DOHH2 (cell line): ENCODE results near the gene NABP1.

Experiments used
- H3F3A ChIP-seq: fragments of 200-600 bp; sonication (generic), shearing (Covaris generic); 2 replicates; pipeline ENCODE4 v1.6.0; 2016; ENCODE audit warnings: antibody characterized with exemption, mild to moderate bottlenecking; ENCODE audit not compliant: control insufficient read depth, insufficient read depth
- H3K27ac ChIP-seq: fragments of 200-600 bp; sonication (generic); 2 replicates; pipeline ENCODE4 v1.5.1; 2014; ENCODE audit warnings: low read depth, mild to moderate bottlenecking, low read length, moderate library complexity
- H3K27me3 ChIP-seq: fragments of 200-600 bp; sonication (generic); 2 replicates; pipeline ENCODE4 v1.6.1; 2014; ENCODE audit warnings: mild to moderate bottlenecking, low read length, mixed read lengths; ENCODE audit not compliant: control insufficient read depth
- H3K36me3 ChIP-seq: fragments of 200-600 bp; sonication (generic); 2 replicates; pipeline ENCODE4 v1.6.1; 2014; ENCODE audit warnings: mild to moderate bottlenecking, low read length, moderate library complexity, mixed read lengths; ENCODE audit not compliant: control insufficient read depth
- H3K4me1 ChIP-seq: fragments of 200-600 bp; sonication (generic); 2 replicates; pipeline ENCODE4 v1.6.1; 2014; ENCODE audit warnings: mild to moderate bottlenecking, low read length, mixed read lengths; ENCODE audit not compliant: control insufficient read depth
- H3K4me2 ChIP-seq: fragments of 200-600 bp; sonication (generic); 2 replicates; pipeline ENCODE4 v1.6.0; 2014; ENCODE audit warnings: mild to moderate bottlenecking, low read length, moderate library complexity
- H3K4me3 ChIP-seq: fragments of 200-600 bp; sonication (generic); 2 replicates; pipeline ENCODE4 v1.5.1; 2014; ENCODE audit warnings: mild to moderate bottlenecking, low read length, mixed read lengths
- H3K79me2 ChIP-seq: fragments of 200-600 bp; sonication (generic); 2 replicates; pipeline ENCODE4 v1.6.1; 2014; ENCODE audit warnings: mild to moderate bottlenecking, low read length, mixed read lengths; ENCODE audit not compliant: control insufficient read depth
- H3K9me2 ChIP-seq: fragments of 200-600 bp; sonication (generic); replicated peaks from 2 replicates; pipeline ENCODE4 v1.6.1; 2014; ENCODE audit warnings: mild to moderate bottlenecking, low read length, mixed read lengths; ENCODE audit not compliant: control insufficient read depth
- H3K9me3 ChIP-seq: fragments of 200-600 bp; sonication (generic); 2 replicates; pipeline ENCODE4 v1.6.1; 2014; ENCODE audit warnings: antibody characterized with exemption, low read length, mixed read lengths; ENCODE audit not compliant: control insufficient read depth, insufficient read depth
- H4K20me1 ChIP-seq: fragments of 200-600 bp; sonication (generic); 2 replicates; pipeline ENCODE4 v1.6.0; 2014; ENCODE audit warnings: low read depth, mild to moderate bottlenecking, antibody characterized with exemption, low read length, moderate library complexity; ENCODE audit not compliant: control insufficient read depth, insufficient read depth
- CTCF ChIP-seq: fragments of 200-600 bp; sonication (generic); IDR thresholded peaks from one replicate; pipeline ENCODE4 v1.5.1; 2014; ENCODE audit warnings: antibody characterized with exemption, mild to moderate bottlenecking, low read depth, low read length; ENCODE audit not compliant: poor library complexity, severe bottlenecking
- EZH2phosphoT487 ChIP-seq: fragments of 200-600 bp; sonication (generic); IDR thresholded peaks from 2 replicates; pipeline ENCODE4 v1.6.1; 2017; ENCODE audit warnings: borderline replicate concordance, mild to moderate bottlenecking, antibody characterized with exemption, low read length, moderate library complexity, mixed read lengths

NABP1 gene

GRCh38 chr2:191660575-191660974, 17.4 kb upstream of the NABP1 start:
- H3K36me3 ChIP-seq: no peaks in the 10 kb centered on the region
- no peaks in the 10 kb centered on the region for H3K9me3 ChIP-seq
- no peaks in the 10 kb centered on the region for H3K9me2 ChIP-seq
- no peaks in the 10 kb centered on the region for H4K20me1 ChIP-seq
- no peak for TF ChIP-seq CTCF
- no peak for TF ChIP-seq EZH2phosphoT487
- H3K4me1 ChIP-seq: no peaks in the 10 kb centered on the region
- no peaks in the 10 kb centered on the region for H3K79me2 ChIP-seq
- no peak overlapping the region for H3K4me3 ChIP-seq
- H3K27me3 ChIP-seq: peaks cover 3% of the 10 kb centered on the region; the same call in 1 of the 2 replicates
- no peak overlapping the region for H3K4me2 ChIP-seq
- no peak overlapping the region for H3K27ac ChIP-seq
- no peaks in the 10 kb centered on the region for H3F3A ChIP-seq

- no peak overlapping the region for H3K27ac ChIP-seq
- no peak overlapping the region for H3K4me3 ChIP-seq
- H3K36me3 ChIP-seq: no peaks in the 10 kb centered on the region
- no peaks in the 10 kb centered on the region for H3K79me2 ChIP-seq
- no peaks in the 10 kb centered on the region for H3K4me1 ChIP-seq
- no peaks in the 10 kb centered on the region for H3F3A ChIP-seq
- no peaks in the 10 kb centered on the region for H3K9me3 ChIP-seq
- no peak overlapping the region for H3K4me2 ChIP-seq
- TF ChIP-seq CTCF: no peak
- TF ChIP-seq EZH2phosphoT487: no peak
- H4K20me1 ChIP-seq: no peaks in the 10 kb centered on the region
- no peaks in the 10 kb centered on the region for H3K9me2 ChIP-seq
- peaks cover 3% of the 10 kb centered on the region; the same call in 1 of the 2 replicates for H3K27me3 ChIP-seq
These were observed 16.6 kb upstream of the NABP1 start for GRCh38 chr2:191661097-191661924.

- Histone ChIP-seq H3K9me2 (no peaks in the 10 kb centered on the region), H3K27me3 (peaks cover 8% of the 10 kb centered on the region), H3K4me1 (no peaks in the 10 kb centered on the region), H3K9me3 (no peaks in the 10 kb centered on the region), H3F3A (no peaks in the 10 kb centered on the region), H3K36me3 (no peaks in the 10 kb centered on the region), H3K27ac (no peak overlapping the region), H3K4me2 (no peak overlapping the region), H4K20me1 (no peaks in the 10 kb centered on the region), H3K79me2 (no peaks in the 10 kb centered on the region), H3K4me3 (no peak overlapping the region)
- no peak for TF ChIP-seq CTCF
- no peak for TF ChIP-seq EZH2phosphoT487
These were observed 12.9 kb upstream of the NABP1 start for GRCh38 chr2:191664823-191665677.
